GM12878 (cell line): ENCODE data around the gene HEBP1. TPM values are rescaled to one million over a fixed set of nuclear protein-coding genes. Genes with fewer than 3 reads are reported as not detected.

Source experiments
- E2F8 ChIP-seq: fragments of 450-650 bp; IDR thresholded peaks from 2 replicates; pipeline ENCODE4 v1.6.1; 2018; ENCODE audit warnings: mild to moderate bottlenecking, low read depth, moderate library complexity; ENCODE audit not compliant: partially characterized antibody
- FOS ChIP-seq: IDR thresholded peaks from 3 replicates; pipeline ENCODE4 v1.6.1; 2011; ENCODE audit warnings: borderline replicate concordance; ENCODE audit not compliant: insufficient read length; ENCODE audit errors: extremely low read depth
- HDGF ChIP-seq: fragments of 450-650 bp; IDR thresholded peaks from 2 replicates; pipeline ENCODE4 v1.6.1; 2016; ENCODE audit warnings: antibody characterized with exemption
- IRF5 ChIP-seq: fragments of 450-650 bp; IDR thresholded peaks from 2 replicates; pipeline ENCODE4 v1.6.1; 2017; ENCODE audit warnings: borderline replicate concordance
- JUNB ChIP-seq: IDR thresholded peaks from 2 replicates; pipeline ENCODE4 v1.6.1; 2016; ENCODE audit warnings: antibody characterized with exemption, mild to moderate bottlenecking
- LARP7 ChIP-seq: fragments of 450-650 bp; IDR thresholded peaks from 2 replicates; pipeline ENCODE4 v1.6.1; 2017; ENCODE audit warnings: mild to moderate bottlenecking
- MXI1 ChIP-seq: fragments of 150-350 bp; IDR thresholded peaks from 2 replicates; pipeline ENCODE4 v1.6.1; 2011; ENCODE audit warnings: low read depth, mild to moderate bottlenecking, inconsistent platforms, low read length, improper control_type of control experiment
- POLR2AphosphoS5 ChIP-seq: IDR thresholded peaks from 2 replicates; pipeline ENCODE4 v1.6.1; 2011; ENCODE audit warnings: mild to moderate bottlenecking, low read length, inconsistent platforms
- SIX5 ChIP-seq: IDR thresholded peaks from 2 replicates; pipeline ENCODE4 v1.6.1; 2011; ENCODE audit warnings: mild to moderate bottlenecking, low read depth, low read length, moderate library complexity; ENCODE audit not compliant: severe bottlenecking
- SMAD1 ChIP-seq: fragments of 450-650 bp; IDR thresholded peaks from 2 replicates; pipeline ENCODE4 v1.6.1; 2018; ENCODE audit warnings: mild to moderate bottlenecking, low read depth; ENCODE audit not compliant: partially characterized antibody
- TARDBP ChIP-seq: IDR thresholded peaks from 2 replicates; pipeline ENCODE4 v1.6.1; 2016; ENCODE audit warnings: borderline replicate concordance
- TCF3 ChIP-seq: IDR thresholded peaks from 2 replicates; pipeline ENCODE4 v1.6.1; 2012; ENCODE audit warnings: low read depth, mild to moderate bottlenecking, low read length, borderline replicate concordance; ENCODE audit not compliant: insufficient read depth
- TCF7 ChIP-seq: IDR thresholded peaks from 2 replicates; pipeline ENCODE4 v1.6.1; 2014; ENCODE audit warnings: antibody characterized with exemption, borderline replicate concordance
- YBX1 ChIP-seq: fragments of 450-650 bp; IDR thresholded peaks from 2 replicates; pipeline ENCODE4 v1.6.1; 2016; ENCODE audit warnings: antibody characterized with exemption
- ZBED1 ChIP-seq: IDR thresholded peaks from 2 replicates; pipeline ENCODE4 v1.6.1; 2016; ENCODE audit warnings: borderline replicate concordance
- ZNF687 ChIP-seq: fragments of 450-650 bp; IDR thresholded peaks from 2 replicates; pipeline ENCODE4 v1.6.1; 2017; ENCODE audit warnings: mild to moderate bottlenecking, moderate library complexity
- polyA plus RNA-seq, 11 experiments: library from polyadenylated mRNA; depleted of rRNA in 4 of 11; unstranded in 6 of 11; stranded (reverse) in 5 of 11; fragments of >200 nt; fragmentation: Nextera tagmentation in 4 of 11; fragmentation: Illumina TruSeq in 1 of 11; extraction: Ambion mirVana in 4 of 11; extraction: Trizol in 1 of 11; gene quantifications; 1 replicate in 1 of 11; 2 replicates in 10 of 11; pipeline versions ENCODE4 v1.2.1 to v1.2.3, GENCODE V29; 2011 to 2016; ENCODE audit warnings: inconsistent platforms in 2 of 11, missing spikeins in 2 of 11, low read depth in 1 of 11
- total RNA-seq, 4 experiments: library from RNA; depleted of rRNA in 3 of 4; stranded (reverse); fragments of >200 nt in 3 of 4; fragmentation: Illumina TruSeq in 1 of 4; extraction: Trizol in 1 of 4; gene quantifications; 2 replicates each; pipeline versions ENCODE4 v1.2.1 to v1.2.3, GENCODE V29; 2013 to 2021

HEBP1 gene
- total and polyA plus RNA-seq, 10 of the 15 experiments (the other 5 are each of a cell fraction or from before 2014, with no cell fraction given) = 0.07 to 0.32 (median 0.18) TPM; not detected in 5

- TF ChIP-seq TARDBP (0 out of 2 replicates have a peak, but pooled peaks have one; percentile 50), MXI1 (0 out of 2 replicates have a peak, but pooled peaks have one; percentile 29), FOS (no peak), ZBED1 (no peak), IRF5 (no peak), TCF3 (no peak), SIX5 (peak; percentile 91), ZNF687 (no peak), YBX1 (no peak), E2F8 (no peak), JUNB (no peak), SMAD1 (no peak), HDGF (no peak), LARP7 (peak; percentile 79; the same call in 1 of the 2 replicates), POLR2AphosphoS5 (no peak), TCF7 (no peak)
- TF ChIP-seq, all 136 proteins: peak for 15
Observed at GRCh38 chr12:13044002-13044905, 44.2 kb upstream of the HEBP1 start, which contains the start of gene FAM234B (continued).
